SW 1271 (cell line): ENCODE results near the gene ZDHHC15.
"Not testable (repeated sequence)": the region's sequence is repeated elsewhere in the genome, so short reads cannot be mapped to it uniquely, and the experiment has no call there.

Source experiments
- DNase-seq, 2 experiments: peaks; one replicate each; lab custom pipeline; 2025; lab: John Stamatoyannopoulos, UW

ZDHHC15 gene

GRCh38 chrX:75522565-75523431 lies at the start of gene ZDHHC15:
TSS of gene ZDHHC15 (minus strand) at chrX:75523037. CDS start at chrX:75523024, 13 bp downstream.
- DNase-seq: no peak

GRCh38 chrX:75560544-75560943 lies 37.7 kb upstream of the ZDHHC15 start:
- DNase-seq: not testable (repeated sequence)

GRCh38 chrX:75547783-75548182 lies 24.9 kb upstream of the ZDHHC15 start:
- DNase-seq: no peak

- no peak for DNase-seq
Observed at GRCh38 chrX:75546724-75547511, 24.1 kb upstream of the ZDHHC15 start.

GRCh38 chrX:75544786-75545185 lies 21.9 kb upstream of the ZDHHC15 start:
- no peak for DNase-seq

GRCh38 chrX:75483933-75484332 lies 38.9 kb downstream of the ZDHHC15 start:
- DNase-seq: no peak

GRCh38 chrX:75461780-75462179 lies 61.1 kb downstream of the ZDHHC15 start:
- DNase-seq: not testable (repeated sequence)

- no peak for DNase-seq
Observed at GRCh38 chrX:75421688-75422230, 101.1 kb downstream of the ZDHHC15 start.

GRCh38 chrX:75407153-75407552 lies 115.7 kb downstream of the ZDHHC15 start:
- DNase-seq: not testable (repeated sequence)

GRCh38 chrX:75390470-75390869 lies 132.4 kb downstream of the ZDHHC15 start:
- DNase-seq: no peak

GRCh38 chrX:75369721-75370120 lies 153.1 kb downstream of the ZDHHC15 start:
- no peak for DNase-seq

- no peak for DNase-seq
Observed at GRCh38 chrX:75366861-75367260, 156.0 kb downstream of the ZDHHC15 start.

GRCh38 chrX:75365243-75365975 lies 157.4 kb downstream of the ZDHHC15 start:
- DNase-seq: no peak

GRCh38 chrX:75361788-75362187 lies 161.0 kb downstream of the ZDHHC15 start:
- DNase-seq: no peak

- not testable (repeated sequence) for DNase-seq
Observed at GRCh38 chrX:75348601-75349000, 174.2 kb downstream of the ZDHHC15 start.

GRCh38 chrX:75337525-75337924 lies 185.3 kb downstream of the ZDHHC15 start:
- DNase-seq: no peak

- no peak for DNase-seq
Observed at GRCh38 chrX:75335127-75335458, 187.7 kb downstream of the ZDHHC15 start.

GRCh38 chrX:75334407-75335126 lies 188.3 kb downstream of the ZDHHC15 start:
- DNase-seq: not testable (repeated sequence)

GRCh38 chrX:75327607-75328006 lies 195.2 kb downstream of the ZDHHC15 start:
- DNase-seq: no peak
